HG02885 (cell line): ENCODE data around the gene ARSJ.

ENCODE experiments used
- ATAC-seq: cut with Tn5 transposase; IDR thresholded peaks from one replicate; pipeline ENCODE4 v1.9.1; 2021; ENCODE audit warnings: mild to moderate bottlenecking; ENCODE audit not compliant: unreplicated experiment, poor library complexity

The ARSJ gene

DNA sequence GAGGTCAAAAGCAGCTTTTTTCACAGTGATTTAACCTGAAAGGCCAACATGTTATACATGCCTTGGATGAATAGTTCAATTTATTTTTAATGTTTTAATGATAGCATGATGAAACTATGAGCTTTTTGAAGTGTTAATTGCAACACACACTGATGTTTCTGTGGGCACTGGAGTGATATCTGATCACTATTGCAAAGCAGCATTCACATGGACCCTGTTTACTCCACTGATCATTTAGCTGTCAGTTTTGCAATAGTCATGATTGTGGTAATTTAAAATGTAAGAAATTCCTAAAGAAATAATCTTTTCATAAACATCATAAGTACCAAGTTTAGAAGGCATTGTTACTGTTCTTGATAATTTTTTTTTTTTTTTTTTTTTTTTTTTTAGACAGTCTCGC is 74.1 kb downstream of the ARSJ start:
- no peak for ATAC-seq

GRCh38 chr4:113904877-113905276 is 74.6 kb downstream of the ARSJ start:
- ATAC-seq, result no peak

DNA sequence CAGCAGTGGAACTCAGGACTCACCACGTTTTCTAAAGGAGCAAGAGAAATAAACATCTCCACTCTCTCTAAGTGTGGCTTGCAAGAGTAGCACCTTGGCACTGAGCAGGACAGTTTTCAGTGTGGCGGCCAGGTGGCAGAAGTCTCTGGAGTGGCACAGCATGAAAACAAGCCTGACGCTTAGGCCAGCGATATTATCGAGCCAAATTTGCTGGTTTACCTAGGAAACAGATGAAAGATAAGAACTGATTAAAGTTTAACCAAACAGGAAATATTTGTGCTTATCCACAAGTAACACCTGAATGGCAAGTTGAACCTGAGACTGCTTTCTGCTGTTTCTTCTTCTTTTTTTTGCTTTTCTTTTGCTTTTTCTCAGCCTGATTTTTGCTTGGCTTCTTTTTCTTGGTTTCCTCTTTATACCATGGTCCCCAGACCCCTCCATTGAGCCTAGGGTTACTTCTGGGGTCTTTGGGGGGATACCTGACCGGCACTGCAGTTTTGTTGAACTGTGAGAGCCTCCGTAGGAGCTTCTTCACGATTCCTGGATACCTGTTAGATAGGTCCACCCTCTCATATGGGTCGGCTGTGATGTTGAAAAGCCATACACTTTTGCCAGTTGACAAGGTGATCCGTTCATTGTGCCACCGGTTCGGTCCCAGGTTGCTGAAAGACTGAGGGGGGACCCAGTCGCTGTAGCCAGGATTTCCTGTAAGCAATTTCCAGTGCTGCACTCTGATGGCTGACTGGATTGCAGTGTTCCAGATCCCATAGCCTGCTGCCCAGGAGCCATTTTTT is 77.3 kb downstream of the ARSJ start:
- ATAC-seq, result no peak

- ATAC-seq, result peak; percentile 90
Measured at GRCh38 chr4:113899271-113900070, 80.0 kb downstream of the ARSJ start.

- ATAC-seq, result no peak
Measured at GRCh38 chr4:113893546-113893945, 85.9 kb downstream of the ARSJ start.

GRCh38 chr4:113888006-113888405 is 91.4 kb downstream of the ARSJ start:
- ATAC-seq, result no peak

DNA sequence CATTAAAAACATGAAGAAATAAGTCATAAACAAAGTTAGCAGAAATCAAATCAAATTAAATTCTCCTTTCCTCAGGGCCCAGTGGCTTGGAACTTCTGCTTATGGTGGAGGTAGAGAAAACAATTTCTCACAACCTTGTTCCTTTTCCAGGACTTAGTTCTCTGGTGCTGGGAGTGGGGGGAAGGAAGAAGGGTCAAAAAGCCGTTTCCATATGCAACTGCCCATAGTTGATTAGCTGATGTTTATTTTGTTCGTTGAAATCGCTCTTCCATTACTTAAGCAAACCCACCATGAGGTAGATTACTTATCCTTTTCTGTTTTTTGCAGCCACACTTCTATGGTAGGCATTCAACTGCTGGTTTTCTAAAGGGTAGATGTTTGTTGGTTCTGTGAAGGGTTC is 94.2 kb downstream of the ARSJ start:
- ATAC-seq, result no peak

GRCh38 chr4:113884655-113885054 is 94.8 kb downstream of the ARSJ start:
- no peak for ATAC-seq

- no peak for ATAC-seq
Measured at GRCh38 chr4:113882668-113883067, 96.8 kb downstream of the ARSJ start.

- ATAC-seq, result no peak
Measured at GRCh38 chr4:113881256-113881655, 98.2 kb downstream of the ARSJ start.

- no peak for ATAC-seq
Measured at GRCh38 chr4:113880240-113881028, 99.0 kb downstream of the ARSJ start.

- no peak for ATAC-seq
Measured at GRCh38 chr4:113878668-113879067, 100.8 kb downstream of the ARSJ start.

DNA sequence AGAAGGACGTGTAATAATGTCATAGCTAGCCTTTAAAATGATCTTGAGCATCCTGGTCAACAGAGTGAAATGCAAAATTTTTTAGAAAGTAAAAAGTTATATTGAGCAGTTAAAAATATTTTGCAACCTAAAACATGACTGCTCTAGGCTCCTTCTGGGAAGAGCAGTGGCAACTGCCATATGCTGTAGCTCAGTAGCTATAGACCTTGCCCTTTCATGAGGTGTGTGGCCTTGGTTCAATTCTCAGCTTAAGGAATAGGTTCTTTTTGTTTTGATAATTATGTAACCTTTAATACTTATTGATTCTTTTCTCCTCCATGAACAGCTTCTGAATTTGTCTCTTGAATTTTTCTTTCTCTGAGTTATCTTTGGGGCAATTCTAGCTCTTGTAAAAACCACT is 105.0 kb downstream of the ARSJ start:
- no peak for ATAC-seq

DNA sequence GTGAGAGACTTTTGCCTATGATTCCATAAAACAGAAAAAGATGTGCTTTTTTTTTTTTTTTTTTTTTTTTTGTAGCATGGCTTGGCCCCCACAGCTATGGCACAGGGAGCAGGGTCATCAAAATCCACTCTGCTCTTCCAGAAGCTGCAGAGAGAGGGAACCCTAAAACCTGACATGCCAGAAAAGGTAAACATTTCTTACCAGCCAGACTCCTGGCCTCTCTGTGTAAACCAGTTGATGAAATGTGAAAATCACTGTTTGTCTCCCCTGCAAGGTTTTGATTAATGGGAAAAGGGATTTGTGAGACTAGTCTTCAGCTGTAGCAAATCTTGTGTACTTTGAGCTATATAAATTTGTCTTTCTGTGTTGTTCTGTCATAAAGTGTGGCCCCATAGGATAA is 105.9 kb downstream of the ARSJ start:
- no peak for ATAC-seq

GRCh38 chr4:113872426-113873260 is 106.8 kb downstream of the ARSJ start:
- no peak for ATAC-seq

DNA sequence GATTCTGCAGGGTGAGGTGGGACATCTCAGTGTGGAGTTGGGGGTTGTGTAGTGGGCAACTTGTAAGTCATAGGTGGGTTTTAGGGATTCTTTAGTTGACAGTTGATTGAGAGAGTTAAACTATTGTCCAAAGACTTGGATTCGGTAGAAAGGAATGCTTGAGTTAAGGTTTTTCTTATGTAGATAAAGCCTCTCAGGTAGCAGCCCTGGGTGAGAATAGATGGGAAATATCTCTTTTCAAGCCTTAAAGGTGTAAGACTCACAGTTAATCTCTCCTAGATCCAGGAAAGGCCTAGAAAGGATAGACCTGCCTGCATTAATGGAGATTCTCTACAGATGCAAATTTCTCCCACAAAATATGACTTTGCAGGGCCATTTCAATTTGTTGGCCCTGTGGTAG is 108.4 kb downstream of the ARSJ start:
- ATAC-seq, result no peak

DNA sequence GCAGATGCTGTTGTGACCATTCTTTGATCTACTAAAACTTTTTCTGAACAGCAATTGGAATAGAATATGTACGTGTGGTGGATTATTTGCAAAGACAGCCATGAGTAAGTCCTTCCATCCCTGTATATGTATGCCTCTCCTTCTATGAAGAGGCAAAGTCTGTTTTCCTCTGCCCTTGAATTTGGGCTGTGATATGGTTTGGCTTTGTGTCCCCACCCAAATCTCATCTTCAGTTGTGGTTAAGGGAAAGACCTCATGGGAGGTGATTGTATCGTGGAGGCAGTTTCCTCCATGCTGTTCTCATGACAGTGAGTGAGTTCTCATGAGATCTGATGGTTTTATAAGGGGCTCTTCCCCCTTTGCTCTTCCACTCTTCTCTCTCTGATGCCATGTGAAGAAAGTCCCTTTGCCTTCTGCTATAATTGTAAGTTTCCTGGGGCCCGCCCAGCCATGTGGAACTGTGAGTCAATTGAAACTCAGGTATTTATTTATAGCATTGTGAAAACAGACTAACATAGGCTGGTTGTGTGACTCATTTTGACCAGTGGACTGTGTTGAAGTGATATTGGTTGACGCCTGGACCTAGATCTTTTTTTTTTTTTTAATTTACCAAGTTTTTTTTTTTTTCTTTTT is 109.6 kb downstream of the ARSJ start:
- ATAC-seq, result peak; percentile 94

DNA sequence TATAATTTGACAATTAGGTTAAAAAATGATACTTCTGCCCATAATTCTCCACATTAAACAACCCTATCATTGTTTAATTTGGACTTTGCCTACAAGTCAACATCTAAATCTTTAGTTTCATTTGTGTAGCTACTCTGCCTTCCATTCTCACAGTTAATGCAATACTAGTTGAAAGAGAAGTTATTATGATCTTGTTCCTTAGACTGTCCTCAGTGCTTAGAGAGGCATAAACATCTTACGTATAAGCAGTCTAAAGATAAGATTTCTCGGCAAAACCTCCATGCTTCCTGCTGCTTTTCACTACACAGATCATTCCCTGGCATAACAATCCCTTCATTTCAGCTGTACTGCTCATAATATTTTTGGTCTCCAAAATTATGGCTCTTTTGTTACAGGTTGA is 112.8 kb downstream of the ARSJ start:
- no peak for ATAC-seq

- no peak for ATAC-seq
Measured at GRCh38 chr4:113858924-113859323, 120.5 kb downstream of the ARSJ start.

- ATAC-seq, result no peak
Measured at GRCh38 chr4:113851816-113852215, 127.6 kb downstream of the ARSJ start.
